Effector CD4-positive, alpha-beta T cell (primary cell): ENCODE data around the gene SLC13A4. TPM values are rescaled to one million over a fixed set of nuclear protein-coding genes. Genes with fewer than 3 reads are reported as not detected.
"Not testable (repeated sequence)": the region's sequence is repeated elsewhere in the genome, so short reads cannot be mapped to it uniquely, and the experiment has no call there.

ENCODE experiments used
- DNase-seq: peaks from one replicate; pipeline ENCODE4 v3.0.0-alpha.2; 2020
- total RNA-seq: gene quantifications from one replicate; lab custom pipeline; 2026; lab: John Stamatoyannopoulos, UW

SLC13A4 gene
- not detected for total RNA-seq

DNA sequence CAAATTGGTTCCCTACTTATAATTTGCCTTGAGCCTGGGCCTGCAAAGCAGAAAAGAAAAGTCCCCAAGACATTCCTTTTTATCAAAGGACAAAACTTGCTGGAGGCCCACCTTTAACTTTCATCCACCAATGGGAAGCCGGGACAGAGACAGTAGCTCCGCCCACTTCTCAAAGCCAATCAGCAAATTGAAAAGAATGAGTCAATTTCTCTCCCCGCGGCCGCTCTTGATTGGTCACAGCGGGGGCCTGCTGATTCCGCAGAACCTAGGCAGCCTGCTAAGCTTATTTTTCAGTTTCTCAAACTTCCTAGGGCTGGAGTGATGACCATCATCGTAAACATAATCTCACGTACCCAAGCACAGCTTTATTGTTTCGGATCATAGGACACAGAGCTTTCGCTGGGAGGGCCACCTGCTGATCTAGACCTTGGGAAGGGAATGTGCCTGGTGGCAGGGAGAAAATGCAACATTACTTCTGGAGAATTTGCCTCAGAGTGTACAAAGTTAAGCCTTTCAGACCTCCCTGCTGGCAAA lies at the start of gene SLC13A4:
Gene SLC13A4 (minus strand): TSS at position 51 of the 534 bp plus-strand sequence. CDS start 690 bp downstream, outside the sequence.
- no peak for DNase-seq

DNA sequence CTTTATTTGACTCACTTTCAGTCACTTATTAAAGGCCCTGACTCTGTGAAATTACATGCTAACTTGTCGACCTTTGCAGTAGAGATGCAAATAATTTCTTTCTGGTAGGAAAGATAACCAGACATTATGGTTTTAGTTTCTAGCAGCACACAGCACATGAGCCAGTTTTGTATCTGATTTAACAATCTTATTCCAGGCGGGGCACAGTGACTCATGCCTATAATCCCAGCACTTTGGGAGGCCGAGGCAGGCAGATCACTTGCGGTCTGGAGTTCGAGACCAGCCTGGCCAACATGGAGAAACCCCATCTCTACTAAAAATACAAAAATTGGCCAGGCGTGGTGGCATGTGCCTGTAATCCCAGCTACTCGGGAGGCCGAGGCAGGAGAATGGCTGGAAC lies 47.9 kb upstream of the SLC13A4 start:
- not testable (repeated sequence) for DNase-seq

DNA sequence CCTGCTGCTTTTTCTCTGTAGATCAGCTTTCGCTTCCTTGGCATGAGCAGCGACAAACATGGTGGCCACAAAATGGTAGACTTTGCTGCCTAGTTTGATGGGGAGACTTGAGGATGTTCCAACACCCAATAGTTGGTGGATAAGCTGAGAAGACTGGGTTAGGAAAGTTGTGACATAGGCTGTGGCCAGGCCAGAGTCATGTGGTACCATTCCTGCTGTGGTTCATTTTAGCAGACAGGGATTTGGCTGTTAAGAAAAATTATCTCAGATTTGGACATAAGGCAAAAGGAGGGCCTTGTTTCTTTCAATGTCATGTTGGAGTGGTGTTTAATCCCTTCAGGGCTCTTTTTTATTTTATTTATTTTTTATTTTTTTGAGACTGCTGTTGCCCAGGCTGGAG lies 47.2 kb upstream of the SLC13A4 start:
- DNase-seq = no peak

DNA sequence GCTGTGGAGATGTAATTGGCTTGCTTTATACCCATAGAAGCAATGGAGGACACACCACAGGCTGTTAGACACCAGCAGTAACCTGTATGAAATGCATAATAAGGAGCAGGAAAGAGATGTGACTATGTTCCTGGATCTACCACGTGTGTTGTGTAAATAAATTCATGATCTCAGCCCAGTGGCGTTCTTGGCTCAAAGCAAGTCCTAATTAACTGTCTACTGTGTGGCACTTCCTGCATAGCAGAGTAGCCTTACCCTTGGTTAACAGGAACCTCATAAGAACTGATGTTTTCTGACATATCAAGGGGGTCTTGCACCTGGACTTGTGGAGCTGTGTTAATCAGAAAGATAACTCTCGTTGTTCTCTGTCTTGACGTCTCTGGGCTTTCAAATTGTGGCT lies 46.3 kb upstream of the SLC13A4 start:
- DNase-seq = no peak

GRCh38 chr7:135773464-135773863 lies 45.5 kb upstream of the SLC13A4 start:
- DNase-seq = no peak

GRCh38 chr7:135772639-135773222 lies 44.7 kb upstream of the SLC13A4 start:
- DNase-seq = no peak

DNA sequence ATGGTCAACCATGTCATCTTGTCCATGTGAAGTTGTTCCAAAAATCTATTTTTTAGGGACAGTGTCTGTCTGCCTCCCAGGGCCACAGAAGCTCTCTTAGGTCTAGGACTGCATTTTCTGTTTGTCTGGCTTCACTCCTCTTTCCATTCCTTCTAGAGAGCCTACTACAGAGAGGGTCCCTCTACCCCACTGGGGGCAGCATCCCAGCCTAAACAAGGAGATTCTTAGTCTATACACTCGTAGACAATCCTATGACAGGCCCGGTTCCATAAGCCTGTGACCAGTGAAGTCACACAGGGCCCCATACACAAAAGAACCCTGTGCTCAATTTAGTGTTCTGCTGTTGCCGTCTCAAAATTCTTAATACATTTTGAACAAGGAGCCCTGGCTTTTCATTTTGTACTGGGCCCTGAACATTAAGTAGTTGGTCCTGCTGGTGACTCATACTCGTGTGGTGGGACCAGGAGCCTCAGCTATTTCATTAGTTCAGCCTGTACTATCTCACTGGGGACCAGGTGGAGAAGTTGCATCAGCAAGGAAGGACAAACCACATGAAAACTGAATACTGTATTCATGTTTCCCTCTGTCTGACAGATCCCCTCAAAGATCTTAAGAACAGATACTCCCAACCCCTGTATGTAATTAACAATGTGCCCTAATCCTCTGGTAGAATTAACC lies 44.1 kb upstream of the SLC13A4 start:
- no peak for DNase-seq

DNA sequence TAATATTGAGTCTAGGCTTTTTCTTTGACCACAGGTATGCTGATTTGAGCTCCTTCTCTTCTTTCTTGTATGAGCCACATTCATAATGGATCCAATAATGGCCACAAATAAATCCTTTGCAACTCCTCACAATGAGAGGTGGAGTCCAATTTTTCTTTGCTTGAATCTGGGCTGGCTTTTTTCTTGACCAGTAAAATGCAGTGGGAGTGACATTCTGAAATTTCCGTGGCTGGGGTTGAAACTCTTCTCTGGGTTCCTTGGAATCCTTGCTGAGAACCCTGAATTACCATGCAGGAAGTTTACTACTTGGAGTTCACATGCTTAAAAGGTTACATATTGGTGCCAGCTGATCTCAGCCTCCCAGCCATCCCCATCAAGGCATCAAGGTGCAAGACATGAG lies 43.1 kb upstream of the SLC13A4 start:
- DNase-seq = no peak

- DNase-seq = no peak
Observed at GRCh38 chr7:135770139-135770710, 42.2 kb upstream of the SLC13A4 start.

GRCh38 chr7:135769005-135769802 lies 41.2 kb upstream of the SLC13A4 start:
- no peak for DNase-seq

DNA sequence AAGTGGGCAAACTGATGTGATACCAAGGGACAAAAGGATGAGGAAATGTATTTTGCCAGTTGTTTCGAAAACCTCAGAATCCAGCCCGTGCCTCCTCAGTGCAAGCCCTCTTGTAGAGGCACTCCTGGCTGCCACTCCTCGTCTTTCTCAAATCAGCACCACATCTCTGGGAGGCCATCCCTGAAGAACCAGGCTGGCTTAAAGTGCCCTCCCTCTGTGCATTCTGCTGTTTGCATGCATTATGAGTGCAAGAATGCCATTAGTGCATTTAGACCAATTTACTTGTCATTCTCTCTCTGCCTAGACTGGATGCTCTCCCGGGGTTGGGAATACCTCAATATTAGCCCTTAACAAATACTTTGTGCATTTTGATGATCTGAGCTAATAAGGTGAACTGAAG lies 40.5 kb upstream of the SLC13A4 start:
- DNase-seq = no peak

DNA sequence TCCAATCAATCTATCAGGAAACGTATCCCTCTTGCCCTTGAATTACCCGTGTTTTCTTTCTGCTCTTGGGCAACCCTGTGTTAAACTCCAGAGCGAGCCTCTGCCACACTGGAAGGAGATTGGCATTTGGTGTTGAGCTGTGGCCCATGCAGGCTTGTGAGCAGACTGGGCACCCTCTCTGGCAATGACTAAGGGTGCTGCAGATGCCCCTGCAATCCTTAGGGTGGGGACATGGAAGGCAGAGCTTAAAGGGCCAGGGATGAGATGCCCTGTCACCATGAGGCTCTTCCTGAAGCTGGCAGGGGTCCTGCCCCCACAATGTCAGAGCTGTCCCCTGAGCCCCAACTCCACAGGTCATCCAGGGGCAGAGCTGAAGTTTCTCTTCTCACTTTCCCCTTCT lies 40.1 kb upstream of the SLC13A4 start:
- no peak for DNase-seq

- no peak for DNase-seq
Observed at GRCh38 chr7:135763261-135763660, 35.3 kb upstream of the SLC13A4 start.

DNA sequence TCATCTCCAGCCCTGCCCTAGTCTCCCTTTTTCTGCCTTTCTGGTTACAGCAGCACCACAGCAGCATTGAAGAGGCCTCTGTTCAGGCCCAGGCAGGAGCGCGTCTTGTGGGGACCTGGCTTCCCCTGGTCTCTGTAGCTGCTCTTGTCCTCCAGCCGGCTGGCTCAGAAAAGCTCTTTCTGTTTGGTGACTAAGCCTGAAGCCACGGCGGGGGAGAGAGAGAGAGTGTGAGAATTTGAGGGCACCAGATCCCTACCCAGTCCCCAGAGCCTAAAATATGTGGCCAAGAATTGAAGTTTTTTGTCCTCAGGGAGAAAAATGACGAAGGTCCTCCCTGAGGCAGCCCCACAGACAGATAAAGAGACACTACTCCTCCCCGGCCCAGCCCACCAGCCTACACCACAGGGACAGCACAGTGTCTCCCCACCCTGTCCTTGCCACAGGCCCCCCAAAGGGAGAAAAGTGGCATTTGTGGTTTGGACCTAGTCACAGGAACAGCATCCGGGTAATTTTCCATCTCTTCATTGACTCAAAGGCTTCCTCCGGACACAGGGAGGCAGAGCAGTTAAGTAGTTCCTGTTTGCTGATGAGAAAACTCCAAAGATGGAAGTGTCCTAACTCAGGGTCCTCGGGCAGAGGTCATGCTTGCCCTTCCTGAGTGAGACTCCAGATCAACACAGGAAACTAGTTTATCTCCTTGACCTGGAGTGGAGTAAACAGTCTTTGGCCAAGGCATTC lies 33.9 kb upstream of the SLC13A4 start:
- no peak for DNase-seq

GRCh38 chr7:135759532-135759931 lies 31.5 kb upstream of the SLC13A4 start:
- no peak for DNase-seq

GRCh38 chr7:135758531-135758932 lies 30.5 kb upstream of the SLC13A4 start:
- no peak for DNase-seq

GRCh38 chr7:135757719-135758411 lies 29.9 kb upstream of the SLC13A4 start:
- DNase-seq = no peak

DNA sequence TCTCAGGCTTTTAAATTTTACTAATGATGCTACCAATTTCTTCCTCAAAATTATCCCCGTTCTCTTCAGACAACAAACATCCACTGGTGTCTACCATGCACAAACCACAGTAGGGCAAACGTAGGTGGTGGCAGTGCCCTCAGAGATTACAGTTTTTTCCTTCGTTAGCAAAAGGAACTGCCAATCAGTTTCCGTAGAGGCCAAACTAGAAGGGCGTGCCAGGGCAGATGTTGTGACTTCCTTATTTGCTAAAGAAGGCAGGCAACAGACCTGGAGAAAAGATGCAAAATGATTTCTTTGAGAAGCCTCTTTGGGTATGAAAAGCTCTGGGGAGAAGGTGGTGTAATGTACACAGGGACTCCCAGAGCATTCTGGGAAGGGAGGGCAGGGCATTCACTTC lies 28.2 kb upstream of the SLC13A4 start:
- no peak for DNase-seq

GRCh38 chr7:135755351-135755753 lies 27.4 kb upstream of the SLC13A4 start:
- DNase-seq = no peak

DNA sequence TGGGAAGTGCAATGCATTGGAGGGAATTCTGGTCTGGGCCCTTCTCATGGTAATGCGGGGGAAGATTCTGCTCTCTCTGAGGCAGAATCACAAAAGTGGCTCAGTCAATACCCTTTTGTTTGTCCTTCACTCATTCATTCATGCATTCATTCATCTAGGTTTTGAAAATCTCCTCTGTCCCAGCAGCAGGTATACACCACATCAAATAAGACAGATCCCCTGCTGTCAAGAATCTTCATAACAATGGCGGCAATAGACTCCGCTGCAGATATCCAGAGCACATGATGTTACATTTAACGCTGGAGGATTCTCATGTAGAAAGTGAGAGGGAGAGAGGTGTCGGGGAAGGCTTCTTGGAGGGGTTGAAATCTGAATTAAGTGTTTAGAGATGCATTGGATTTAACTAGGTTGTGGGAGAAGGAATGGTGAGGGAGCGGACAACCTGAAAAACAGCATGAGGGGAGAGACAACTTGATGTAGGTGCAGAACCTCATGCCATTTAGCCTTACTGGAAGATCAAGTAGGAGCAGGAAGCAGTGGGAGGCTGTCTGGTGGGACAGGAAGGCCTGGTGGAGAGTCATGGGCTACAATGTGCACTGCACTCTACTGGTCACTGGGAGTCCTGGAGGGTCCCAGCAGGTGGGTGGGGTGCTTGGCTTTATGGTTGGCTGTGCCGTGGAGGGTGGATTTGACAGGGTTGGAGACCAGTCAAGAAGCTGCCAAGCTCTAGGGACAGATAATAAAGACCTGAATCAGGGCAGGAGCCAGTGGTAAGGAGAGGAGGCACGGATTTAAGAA lies 25.8 kb upstream of the SLC13A4 start:
- DNase-seq = no peak

DNA sequence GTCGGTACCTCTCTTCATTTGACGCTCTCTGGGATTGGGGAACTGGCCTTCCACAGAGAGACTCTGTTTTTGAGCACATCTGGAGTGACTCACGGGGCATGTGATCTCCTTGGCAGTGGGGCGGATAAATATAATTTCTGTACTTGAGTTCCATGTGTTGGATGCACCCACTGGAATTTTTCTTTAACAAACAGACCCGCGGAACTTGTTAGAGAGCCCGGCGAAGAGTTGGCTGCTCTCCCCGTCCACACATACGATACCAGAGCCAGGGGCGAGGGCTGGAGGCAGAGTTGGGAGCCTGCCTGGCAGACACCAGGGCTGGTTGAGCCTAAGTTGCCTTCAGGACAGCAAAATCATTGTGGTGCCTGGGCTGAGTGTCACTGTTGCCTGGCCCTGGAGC lies 20.8 kb upstream of the SLC13A4 start, which contains the start of gene FAM180A:
Gene FAM180A (minus strand): TSS at position 44 of the 400 bp plus-strand sequence. CDS start 233 bp downstream, outside the sequence.
- no peak for DNase-seq
